SK-N-SH (cell line): ENCODE data around the gene COL4A6. TPM values are rescaled to one million over a fixed set of nuclear protein-coding genes. Genes with fewer than 3 reads are reported as not detected.

Source experiments
- CTCF ChIA-PET: fragments of 300-600, 350-600 bp; formaldehyde crosslinking; extraction: SDS; loops from one replicate; lab custom pipeline; 2021; lab: Yijun Ruan, JAX
- POLR2A ChIA-PET: fragments of 350-600 bp; sonication (Branson Sonifier 250); formaldehyde crosslinking; extraction: SDS; loops from one replicate; lab custom pipeline; 2020; ENCODE audit warnings: antibody characterized with exemption, inconsistent platforms; lab: Yijun Ruan, JAX
- DNase-seq: peaks from one replicate; pipeline ENCODE4 v3.0.0; 2012
- H2AFZ ChIP-seq: fragments of 200-600 bp; sonication (generic); 2 replicates; pipeline ENCODE4 v1.8.1; 2016; ENCODE audit warnings: antibody characterized with exemption, mild to moderate bottlenecking, low read depth
- H3F3A ChIP-seq: fragments of 200-600 bp; sonication (generic); replicated peaks from 2 replicates; pipeline ENCODE3; 2016; ENCODE audit warnings: antibody characterized with exemption, mild to moderate bottlenecking; ENCODE audit not compliant: insufficient read depth
- H3K27ac ChIP-seq, 2 experiments: fragments of 200-500 bp in 1 of 2; fragments of 200-600 bp in 1 of 2; sonication (Bioruptor generic) in 1 of 2; sonication (generic), shearing (Covaris generic) in 1 of 2; 2 replicates each; pipeline versions ENCODE4 v1.5.1 to v1.6.1; 2014 to 2016; ENCODE audit warnings: low read depth in 2 of 2, inconsistent platforms in 1 of 2, low read length in 1 of 2, mild to moderate bottlenecking in 1 of 2, mixed read lengths in 1 of 2
- H3K27me3 ChIP-seq: fragments of 200-600 bp; sonication (generic), shearing (Covaris generic); 2 replicates; pipeline ENCODE4 v1.6.1; 2016; ENCODE audit warnings: mixed run types; ENCODE audit not compliant: insufficient read depth
- H3K36me3 ChIP-seq, 2 experiments: fragments of 200-500 bp in 1 of 2; fragments of 200-600 bp in 1 of 2; sonication (Bioruptor generic) in 1 of 2; sonication (generic) in 1 of 2; replicated peaks in 1 of 2; 2 replicates each; pipeline versions ENCODE3 to v1.5.1; 2014 to 2016; ENCODE audit warnings: low read length in 1 of 2, mild to moderate bottlenecking in 1 of 2; ENCODE audit not compliant: insufficient read depth in 2 of 2, control insufficient read depth in 1 of 2
- H3K4me1 ChIP-seq, 2 experiments: fragments of 200-500 bp in 1 of 2; fragments of 200-600 bp in 1 of 2; sonication (Bioruptor generic) in 1 of 2; sonication (generic), shearing (Covaris generic) in 1 of 2; 2 replicates each; pipeline versions ENCODE4 v1.5.1 to v1.6.1; 2014 to 2016; ENCODE audit warnings: low read depth in 1 of 2, low read length in 1 of 2, mixed run types in 1 of 2; ENCODE audit not compliant: insufficient read depth in 2 of 2, control insufficient read depth in 1 of 2
- H3K4me2 ChIP-seq: fragments of 200-600 bp; sonication (generic), shearing (Covaris generic); 2 replicates; pipeline ENCODE4 v1.6.1; 2017; ENCODE audit warnings: mixed run types
- H3K4me3 ChIP-seq, 2 experiments: fragments of 200-500 bp in 1 of 2; fragments of 200-600 bp in 1 of 2; sonication (Bioruptor generic) in 1 of 2; sonication (generic), shearing (Covaris generic) in 1 of 2; 2 replicates each; pipeline versions ENCODE4 v1.5.1 to v1.8.1; 2014 to 2016; ENCODE audit warnings: low read depth in 2 of 2, inconsistent platforms in 1 of 2, low read length in 1 of 2, mild to moderate bottlenecking in 1 of 2, mixed read lengths in 1 of 2, moderate library complexity in 1 of 2
- H3K79me2 ChIP-seq: fragments of 200-600 bp; sonication (generic); 2 replicates; pipeline ENCODE4 v1.8.1; 2017; ENCODE audit warnings: mild to moderate bottlenecking; ENCODE audit not compliant: insufficient read depth
- H3K9ac ChIP-seq: fragments of 200-600 bp; sonication (generic); 2 replicates; pipeline ENCODE4 v1.6.1; 2017; ENCODE audit warnings: mixed run types
- H3K9me2 ChIP-seq: fragments of 200-600 bp; sonication (generic); 2 replicates; pipeline ENCODE4 v1.6.1; 2017; ENCODE audit warnings: mixed run types
- H3K9me3 ChIP-seq: fragments of 200-600 bp; sonication (generic); 2 replicates; pipeline ENCODE4 v1.6.1; 2017; ENCODE audit warnings: mixed run types, mild to moderate bottlenecking, moderate library complexity
- H4K20me1 ChIP-seq: fragments of 200-600 bp; sonication (generic); 2 replicates; pipeline ENCODE4 v1.6.1; 2017; ENCODE audit warnings: mild to moderate bottlenecking, mixed run types; ENCODE audit not compliant: insufficient read depth
- ELF1 ChIP-seq: IDR thresholded peaks from 2 replicates; pipeline ENCODE4 v1.4.0; 2012
- FOSL2 ChIP-seq: IDR thresholded peaks from 2 replicates; pipeline ENCODE4 v1.4.0; 2012; ENCODE audit warnings: low read depth, mild to moderate bottlenecking, moderate library complexity, borderline replicate concordance
- GABPA ChIP-seq: IDR thresholded peaks from 2 replicates; pipeline ENCODE4 v1.4.0; 2012; ENCODE audit warnings: low read depth, mild to moderate bottlenecking
- GATA2 ChIP-seq: sonication (generic); formaldehyde crosslinking; IDR thresholded peaks from 2 replicates; pipeline ENCODE4 v1.5.0; 2020; ENCODE audit warnings: mild to moderate bottlenecking, missing genetic modification reagents
- JUND ChIP-seq: IDR thresholded peaks from 2 replicates; pipeline ENCODE4 v1.4.0; 2012
- NFIC ChIP-seq: IDR thresholded peaks from 2 replicates; pipeline ENCODE4 v1.4.0; 2012; ENCODE audit warnings: borderline replicate concordance
- POLR2AphosphoS5 ChIP-seq: IDR thresholded peaks from 2 replicates; pipeline ENCODE4 v1.6.1; 2012; ENCODE audit warnings: low read depth, low read length
- RAD21 ChIP-seq: IDR thresholded peaks from 2 replicates; pipeline ENCODE4 v1.6.1; 2012; ENCODE audit warnings: mild to moderate bottlenecking, low read length
- SIN3A ChIP-seq: IDR thresholded peaks from 2 replicates; pipeline ENCODE4 v1.6.1; 2012; ENCODE audit warnings: low read depth, mild to moderate bottlenecking, low read length, moderate library complexity, borderline replicate concordance
- TAF1 ChIP-seq: IDR thresholded peaks from 2 replicates; pipeline ENCODE4 v1.6.1; 2012; ENCODE audit warnings: low read depth, mild to moderate bottlenecking, low read length, moderate library complexity, borderline replicate concordance
- TCF12 ChIP-seq: IDR thresholded peaks from 2 replicates; pipeline ENCODE4 v1.4.0; 2012
- YY1 ChIP-seq: IDR thresholded peaks from 2 replicates; pipeline ENCODE4 v1.4.0; 2012; ENCODE audit warnings: low read depth, mild to moderate bottlenecking
- WGBS: methylation state at CpG from one replicate; pipeline ENCODE4 v1.1.6; 2017; ENCODE audit warnings: low lambda C conversion rate; 5-methylcytosine and 5-hydroxymethylcytosine counted together
- polyA plus RNA-seq, 3 experiments: library from polyadenylated mRNA; depleted of rRNA; stranded (reverse); fragments of >200 nt; gene quantifications; 2 replicates each; pipeline ENCODE4 v1.2.3, GENCODE V29; 2012
- TF ChIP-seq, protein P1 (sequence below): IDR thresholded peaks from 2 replicates; pipeline ENCODE4; 2012
- TF ChIP-seq, protein P2 (sequence below): IDR thresholded peaks from 2 replicates; pipeline ENCODE4 v1.6.1; 2012; ENCODE audit warnings: mild to moderate bottlenecking, low read depth, low read length, moderate library complexity
- TF ChIP-seq, protein P3 (sequence below): fragments of 150-350 bp; IDR thresholded peaks from 2 replicates; pipeline ENCODE4 v1.6.1; 2016; ENCODE audit warnings: mild to moderate bottlenecking, low read depth, low read length
- TF ChIP-seq, protein P4 (sequence below): IDR thresholded peaks from 2 replicates; pipeline ENCODE4 v1.4.0; 2012; ENCODE audit warnings: low read depth, borderline replicate concordance

COL4A6 gene
- polyA plus RNA-seq, 1 of the 3 experiments (the other 2 are of a cell fraction), result not detected

DNA sequence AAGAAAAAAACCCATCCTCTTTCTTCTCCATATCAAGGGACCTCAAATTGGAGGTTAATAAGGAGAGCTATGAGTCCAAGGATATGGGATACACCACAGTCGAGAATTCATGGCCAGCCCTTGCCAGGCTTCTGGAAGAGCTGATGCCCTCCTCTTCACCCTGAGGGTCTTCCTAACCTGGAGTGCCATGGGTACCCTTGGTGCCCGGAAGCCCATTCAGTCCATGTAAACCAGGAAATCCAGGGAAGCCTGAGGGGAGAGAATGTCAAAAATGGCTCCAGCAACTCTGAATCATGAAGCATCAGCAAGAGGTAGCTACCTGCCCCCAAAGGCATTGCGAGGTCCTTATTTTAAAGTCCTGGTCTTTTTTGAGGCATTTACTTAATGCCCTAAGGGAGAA lies 268.5 kb downstream of the COL4A6 start:
- Histone ChIP-seq H3K9me2 (no peaks in the 10 kb centered on the region), H3K27me3 (peaks cover 8% of the 10 kb centered on the region; the same call in 1 of the 2 replicates), H3K4me1 (no peaks in the 10 kb centered on the region), H3K27ac (no peak overlapping the region), H2AFZ (no peak overlapping the region), H3K79me2 (no peaks in the 10 kb centered on the region), H3F3A (no peaks in the 10 kb centered on the region), H3K9ac (no peak overlapping the region), H3K4me2 (no peak overlapping the region), H3K36me3 (no peaks in the 10 kb centered on the region), H4K20me1 (no peaks in the 10 kb centered on the region), H3K9me3 (no peaks in the 10 kb centered on the region), H3K4me3 (no peak overlapping the region)
- ChIA-PET CTCF (interaction anchor here (0.9 kb wide), 1 partner anchor 372 kb away, joined by 3 read pairs; no protein-coding TSS in a partner anchor), POLR2A (no interaction called here)
- TF ChIP-seq, protein P1, sequence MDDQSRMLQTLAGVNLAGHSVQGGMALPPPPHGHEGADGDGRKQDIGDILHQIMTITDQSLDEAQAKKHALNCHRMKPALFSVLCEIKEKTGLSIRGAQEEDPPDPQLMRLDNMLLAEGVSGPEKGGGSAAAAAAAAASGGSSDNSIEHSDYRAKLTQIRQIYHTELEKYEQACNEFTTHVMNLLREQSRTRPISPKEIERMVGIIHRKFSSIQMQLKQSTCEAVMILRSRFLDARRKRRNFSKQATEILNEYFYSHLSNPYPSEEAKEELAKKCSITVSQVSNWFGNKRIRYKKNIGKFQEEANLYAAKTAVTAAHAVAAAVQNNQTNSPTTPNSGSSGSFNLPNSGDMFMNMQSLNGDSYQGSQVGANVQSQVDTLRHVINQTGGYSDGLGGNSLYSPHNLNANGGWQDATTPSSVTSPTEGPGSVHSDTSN, result no peak
- no peak for TF ChIP-seq GABPA
- no peak for DNase-seq
- WGBS, result 16% methylated on average over 2 of the region's 3 CpGs

DNA sequence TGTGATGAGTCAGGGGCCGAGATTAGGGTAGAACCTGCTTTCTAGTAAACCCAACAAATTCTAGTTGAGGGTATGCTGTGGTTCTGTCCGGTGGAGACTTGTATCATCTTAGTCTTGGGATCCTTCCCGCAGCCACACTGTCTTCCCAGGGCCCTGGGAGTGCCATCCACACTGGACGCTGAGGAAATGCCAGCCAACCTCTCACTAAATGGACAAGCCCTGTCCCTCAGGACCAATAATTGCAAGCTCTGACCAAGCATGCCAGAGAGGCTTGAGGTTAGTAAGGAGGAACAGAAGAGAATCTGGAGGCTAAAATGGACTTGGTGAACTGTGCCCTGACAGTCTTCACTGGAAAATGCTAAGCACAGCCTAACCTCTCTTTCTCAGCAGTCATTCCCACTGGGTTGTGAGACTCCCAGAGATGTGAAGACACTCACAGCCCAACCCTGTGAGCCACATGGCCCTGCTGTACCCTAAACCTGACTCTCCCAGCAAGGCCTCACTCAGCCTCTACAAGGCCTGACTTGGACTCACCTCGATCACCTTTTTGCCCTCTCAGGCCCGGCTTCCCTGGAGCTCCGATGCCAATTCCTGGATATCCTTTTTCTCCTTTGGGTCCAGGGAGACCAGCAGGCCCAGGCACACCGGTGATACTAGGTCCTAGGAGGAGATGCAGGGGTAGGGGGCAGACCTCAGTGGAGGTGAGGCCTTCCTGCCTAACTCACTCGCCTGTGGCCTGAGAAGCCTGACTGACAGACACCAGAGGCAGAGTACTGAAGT lies 269.1 kb downstream of the COL4A6 start:
- H2AFZ ChIP-seq, result no peak overlapping the region
- H3K9me2 ChIP-seq, result no peaks in the 10 kb centered on the region
- no peak overlapping the region for H3K4me3 ChIP-seq
- ChIA-PET POLR2A (no interaction called here), CTCF (no interaction called here)
- H3K9ac ChIP-seq, result no peak overlapping the region
- DNase-seq, result no peak
- H3K36me3 ChIP-seq, result no peaks in the 10 kb centered on the region
- no peaks in the 10 kb centered on the region for H3F3A ChIP-seq
- TF ChIP-seq FOSL2 (no peak), NFIC (no peak), TAF1 (no peak), POLR2AphosphoS5 (no peak), YY1 (no peak), GABPA (no peak), RAD21 (no peak), ELF1 (no peak), TCF12 (no peak), GATA2 (CRISPR knock-in tag) (no peak), SIN3A (no peak), JUND (no peak)
- TF ChIP-seq, protein P2, sequence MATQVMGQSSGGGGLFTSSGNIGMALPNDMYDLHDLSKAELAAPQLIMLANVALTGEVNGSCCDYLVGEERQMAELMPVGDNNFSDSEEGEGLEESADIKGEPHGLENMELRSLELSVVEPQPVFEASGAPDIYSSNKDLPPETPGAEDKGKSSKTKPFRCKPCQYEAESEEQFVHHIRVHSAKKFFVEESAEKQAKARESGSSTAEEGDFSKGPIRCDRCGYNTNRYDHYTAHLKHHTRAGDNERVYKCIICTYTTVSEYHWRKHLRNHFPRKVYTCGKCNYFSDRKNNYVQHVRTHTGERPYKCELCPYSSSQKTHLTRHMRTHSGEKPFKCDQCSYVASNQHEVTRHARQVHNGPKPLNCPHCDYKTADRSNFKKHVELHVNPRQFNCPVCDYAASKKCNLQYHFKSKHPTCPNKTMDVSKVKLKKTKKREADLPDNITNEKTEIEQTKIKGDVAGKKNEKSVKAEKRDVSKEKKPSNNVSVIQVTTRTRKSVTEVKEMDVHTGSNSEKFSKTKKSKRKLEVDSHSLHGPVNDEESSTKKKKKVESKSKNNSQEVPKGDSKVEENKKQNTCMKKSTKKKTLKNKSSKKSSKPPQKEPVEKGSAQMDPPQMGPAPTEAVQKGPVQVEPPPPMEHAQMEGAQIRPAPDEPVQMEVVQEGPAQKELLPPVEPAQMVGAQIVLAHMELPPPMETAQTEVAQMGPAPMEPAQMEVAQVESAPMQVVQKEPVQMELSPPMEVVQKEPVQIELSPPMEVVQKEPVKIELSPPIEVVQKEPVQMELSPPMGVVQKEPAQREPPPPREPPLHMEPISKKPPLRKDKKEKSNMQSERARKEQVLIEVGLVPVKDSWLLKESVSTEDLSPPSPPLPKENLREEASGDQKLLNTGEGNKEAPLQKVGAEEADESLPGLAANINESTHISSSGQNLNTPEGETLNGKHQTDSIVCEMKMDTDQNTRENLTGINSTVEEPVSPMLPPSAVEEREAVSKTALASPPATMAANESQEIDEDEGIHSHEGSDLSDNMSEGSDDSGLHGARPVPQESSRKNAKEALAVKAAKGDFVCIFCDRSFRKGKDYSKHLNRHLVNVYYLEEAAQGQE, result no peak
- TF ChIP-seq, protein P3, sequence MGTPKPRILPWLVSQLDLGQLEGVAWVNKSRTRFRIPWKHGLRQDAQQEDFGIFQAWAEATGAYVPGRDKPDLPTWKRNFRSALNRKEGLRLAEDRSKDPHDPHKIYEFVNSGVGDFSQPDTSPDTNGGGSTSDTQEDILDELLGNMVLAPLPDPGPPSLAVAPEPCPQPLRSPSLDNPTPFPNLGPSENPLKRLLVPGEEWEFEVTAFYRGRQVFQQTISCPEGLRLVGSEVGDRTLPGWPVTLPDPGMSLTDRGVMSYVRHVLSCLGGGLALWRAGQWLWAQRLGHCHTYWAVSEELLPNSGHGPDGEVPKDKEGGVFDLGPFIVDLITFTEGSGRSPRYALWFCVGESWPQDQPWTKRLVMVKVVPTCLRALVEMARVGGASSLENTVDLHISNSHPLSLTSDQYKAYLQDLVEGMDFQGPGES, result no peak
- TF ChIP-seq, protein P4, sequence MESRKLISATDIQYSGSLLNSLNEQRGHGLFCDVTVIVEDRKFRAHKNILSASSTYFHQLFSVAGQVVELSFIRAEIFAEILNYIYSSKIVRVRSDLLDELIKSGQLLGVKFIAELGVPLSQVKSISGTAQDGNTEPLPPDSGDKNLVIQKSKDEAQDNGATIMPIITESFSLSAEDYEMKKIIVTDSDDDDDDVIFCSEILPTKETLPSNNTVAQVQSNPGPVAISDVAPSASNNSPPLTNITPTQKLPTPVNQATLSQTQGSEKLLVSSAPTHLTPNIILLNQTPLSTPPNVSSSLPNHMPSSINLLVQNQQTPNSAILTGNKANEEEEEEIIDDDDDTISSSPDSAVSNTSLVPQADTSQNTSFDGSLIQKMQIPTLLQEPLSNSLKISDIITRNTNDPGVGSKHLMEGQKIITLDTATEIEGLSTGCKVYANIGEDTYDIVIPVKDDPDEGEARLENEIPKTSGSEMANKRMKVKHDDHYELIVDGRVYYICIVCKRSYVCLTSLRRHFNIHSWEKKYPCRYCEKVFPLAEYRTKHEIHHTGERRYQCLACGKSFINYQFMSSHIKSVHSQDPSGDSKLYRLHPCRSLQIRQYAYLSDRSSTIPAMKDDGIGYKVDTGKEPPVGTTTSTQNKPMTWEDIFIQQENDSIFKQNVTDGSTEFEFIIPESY, result no peak
- TF ChIP-seq, protein P1, result no peak
- no peaks in the 10 kb centered on the region for H3K4me1 ChIP-seq
- no peak overlapping the region for H3K4me2 ChIP-seq
- no peaks in the 10 kb centered on the region for H4K20me1 ChIP-seq
- no peaks in the 10 kb centered on the region for H3K9me3 ChIP-seq
- H3K27me3 ChIP-seq, result peaks cover 4% of the 10 kb centered on the region; the same call in 1 of the 2 replicates
- 43% methylated on average over 9 of the region's 9 CpGs for WGBS
- no peaks in the 10 kb centered on the region for H3K79me2 ChIP-seq
- H3K27ac ChIP-seq, result no peak overlapping the region
